Measurements from ENCODE around the gene QRFP. TPM values are rescaled to one million over a fixed set of nuclear protein-coding genes. Genes with fewer than 3 reads are reported as not detected.

QRFP gene
- total RNA-seq, 4 donors from 2014 or later = not detected

- Histone ChIP-seq H3K27ac (peak overlapping the region; percentile 70 to 78 (median 78)), H3K36me3 (no peaks in the 10 kb centered on the region)
- ATAC-seq = no peak
Measured at GRCh38 chr9:130843049-130843908, 53.3 kb downstream of the QRFP start.

More at GRCh38 chr9:130843049-130843908, 53.3 kb downstream of the QRFP start:
- H3K9me3 ChIP-seq = no peaks in the 10 kb centered on the region
- intact Hi-C loops (cut with DNase I; ENCODE audit: low total_unique reads) (no loop called here), in situ Hi-C loops (cut with MboI; ENCODE audit: low sequenced_read_pairs in 4 of 4) (no loop called here)
- no peaks in the 10 kb centered on the region for H3K27me3 ChIP-seq
- peaks cover 80 to 81% of the 10 kb centered on the region in 2 donors for H3K4me1 ChIP-seq
- no peak overlapping the region for H3K4me3 ChIP-seq
- DNase-seq = no peak
- no peak for TF ChIP-seq POLR2A (IDR thresholded peaks at IDR 0.05)
- TF ChIP-seq CTCF (IDR thresholded peaks at IDR 0.05 in 4 of 5, conservative IDR thresholded peaks at IDR 0.05 in 1 of 5) = no peak

Other genes with a start within 250 kb of the QRFP start
- gene PRDM12, start 232.2 kb downstream of the QRFP start, total RNA-seq = not detected
- 10 to 100 TPM in 3 of 4 donors, 1 to 10 TPM in 1; 9.3 to 21.7 (median 12.0) TPM for gene EXOSC2, start 203.0 kb downstream of the QRFP start, total RNA-seq
- gene ABL1, start 61.6 kb downstream of the QRFP start, total RNA-seq = 10 to 100 TPM; 22.8 to 55.5 (median 28.5) TPM
- gene FIBCD1, start 42.4 kb upstream of the QRFP start, total RNA-seq = not detected
- gene LAMC3, start 112.4 kb upstream of the QRFP start, total RNA-seq = 1 to 10 TPM in 2 of 4 donors, under 1 TPM in 2; 0.07 to 1.5 (median 0.72) TPM
- gene AIF1L, start 199.7 kb upstream of the QRFP start, total RNA-seq = 10 to 100 TPM in 1 of 4 donors, 1 to 10 TPM in 3; 7.5 to 10.6 (median 8.9) TPM
- gene NUP214, start 228.8 kb upstream of the QRFP start, total RNA-seq = 10 to 100 TPM; 24.2 to 47.5 (median 29.9) TPM

Data from gastrocnemius medialis (tissue), 4 donors.